GM13976 (cell line): ENCODE results near the gene KRTDAP.
A peak's percentile ranks its signal among the peaks of the same experiment; 100 is the strongest.
"Not testable (repeated sequence)": the region's sequence is repeated elsewhere in the genome, so short reads cannot be mapped to it uniquely, and the experiment has no call there.

ENCODE experiments used
- DNase-seq: peaks from one replicate; pipeline ENCODE4 v3.0.0; 2012; ENCODE audit warnings: low spot score
- in situ Hi-C: fragments of 300-500 bp; cut with MboI; formaldehyde crosslinking; loops from one replicate; pipeline ENCODE4 v1.12.0; 2022; ENCODE audit warnings: low sequenced_read_pairs, mixed read lengths, inconsistent platforms; ENCODE audit not compliant: unreplicated experiment
- TF ChIP-seq, protein P1 (sequence below): IDR thresholded peaks from 2 replicates; pipeline ENCODE4 v1.5.1; 2012; ENCODE audit warnings: borderline replicate concordance, mild to moderate bottlenecking; ENCODE audit not compliant: insufficient read depth; ENCODE audit errors: extremely low read depth, missing control alignments, control extremely low read depth

KRTDAP gene

DNA sequence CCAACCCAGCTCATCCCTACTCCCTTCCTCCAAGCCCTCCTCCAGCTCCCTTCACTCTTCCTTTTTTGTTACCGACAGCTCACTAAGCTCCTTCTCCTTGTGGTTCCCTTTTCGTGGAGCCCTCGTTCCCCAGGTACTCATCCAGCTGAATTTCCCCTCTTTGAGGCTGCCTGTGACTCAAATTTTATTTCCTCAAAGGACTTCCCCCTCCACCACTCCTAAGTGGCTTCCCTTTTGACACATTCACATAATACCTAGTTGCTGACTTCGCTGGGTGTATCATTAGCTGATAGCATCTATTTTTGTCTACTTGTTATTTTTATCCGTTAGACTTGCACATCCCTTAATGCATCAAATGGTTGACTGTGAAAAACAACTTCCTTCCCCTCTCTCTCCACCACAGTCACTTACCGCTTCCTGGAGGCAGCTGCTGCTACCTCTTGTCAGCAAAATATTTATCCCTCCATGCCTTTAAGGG is 27.7 kb downstream of the KRTDAP start:
- DNase-seq, result peak; percentile 79
- in situ Hi-C loops, result loop anchor here (10.0 kb wide), 1 partner anchor 108 kb away; the partner anchor contains the start of gene FFAR3
- TF ChIP-seq, protein P1, sequence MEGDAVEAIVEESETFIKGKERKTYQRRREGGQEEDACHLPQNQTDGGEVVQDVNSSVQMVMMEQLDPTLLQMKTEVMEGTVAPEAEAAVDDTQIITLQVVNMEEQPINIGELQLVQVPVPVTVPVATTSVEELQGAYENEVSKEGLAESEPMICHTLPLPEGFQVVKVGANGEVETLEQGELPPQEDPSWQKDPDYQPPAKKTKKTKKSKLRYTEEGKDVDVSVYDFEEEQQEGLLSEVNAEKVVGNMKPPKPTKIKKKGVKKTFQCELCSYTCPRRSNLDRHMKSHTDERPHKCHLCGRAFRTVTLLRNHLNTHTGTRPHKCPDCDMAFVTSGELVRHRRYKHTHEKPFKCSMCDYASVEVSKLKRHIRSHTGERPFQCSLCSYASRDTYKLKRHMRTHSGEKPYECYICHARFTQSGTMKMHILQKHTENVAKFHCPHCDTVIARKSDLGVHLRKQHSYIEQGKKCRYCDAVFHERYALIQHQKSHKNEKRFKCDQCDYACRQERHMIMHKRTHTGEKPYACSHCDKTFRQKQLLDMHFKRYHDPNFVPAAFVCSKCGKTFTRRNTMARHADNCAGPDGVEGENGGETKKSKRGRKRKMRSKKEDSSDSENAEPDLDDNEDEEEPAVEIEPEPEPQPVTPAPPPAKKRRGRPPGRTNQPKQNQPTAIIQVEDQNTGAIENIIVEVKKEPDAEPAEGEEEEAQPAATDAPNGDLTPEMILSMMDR, result peak; percentile 24

DNA sequence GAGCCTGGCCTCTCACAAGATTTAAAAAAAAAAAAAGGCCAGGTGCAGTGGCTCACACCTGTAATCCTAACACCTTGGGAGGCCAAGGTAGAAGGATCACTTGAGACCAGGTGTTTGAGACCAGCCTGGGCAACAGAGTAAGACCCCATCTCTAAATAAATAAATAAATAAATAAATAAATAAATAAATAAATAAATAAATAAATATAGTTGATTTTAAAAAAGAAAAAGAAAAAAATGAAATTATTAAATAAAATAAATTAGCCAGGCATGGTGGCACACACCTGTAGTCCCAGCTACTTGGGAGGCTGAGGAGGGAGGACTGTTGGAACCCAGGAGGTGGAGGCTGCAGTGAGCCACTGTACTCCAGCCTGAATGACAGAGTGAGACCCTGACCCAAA is 28.5 kb downstream of the KRTDAP start:
- in situ Hi-C loops, result loop anchor here (10.0 kb wide), 1 partner anchor 107 kb away; the partner anchor contains the start of gene FFAR3
- not testable (repeated sequence) for DNase-seq

DNA sequence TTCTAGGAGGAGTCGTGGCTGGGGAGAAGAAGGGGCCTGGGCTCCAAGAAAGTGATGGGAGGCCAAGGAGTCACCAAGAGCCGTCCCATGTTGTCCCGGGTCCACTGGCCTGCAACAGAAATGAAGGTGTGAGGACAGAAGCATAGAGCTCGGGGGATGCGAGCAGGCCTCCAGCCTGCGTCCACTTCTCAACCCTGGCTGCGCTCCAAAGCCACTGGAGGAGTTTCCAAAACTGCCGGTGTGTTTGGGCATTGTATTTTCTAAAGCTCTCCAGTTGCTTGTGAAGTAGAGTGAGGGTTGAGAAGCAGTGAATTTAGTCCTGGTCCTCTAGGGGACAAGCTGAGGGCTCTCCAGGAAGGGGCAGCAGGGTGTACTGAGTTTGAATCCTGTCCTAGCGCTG is 29.2 kb downstream of the KRTDAP start:
- no peak for DNase-seq
- in situ Hi-C loops, result loop anchor here (10.0 kb wide), 1 partner anchor 106 kb away; the partner anchor contains the start of gene FFAR3
- TF ChIP-seq, protein P1, result no peak

DNA sequence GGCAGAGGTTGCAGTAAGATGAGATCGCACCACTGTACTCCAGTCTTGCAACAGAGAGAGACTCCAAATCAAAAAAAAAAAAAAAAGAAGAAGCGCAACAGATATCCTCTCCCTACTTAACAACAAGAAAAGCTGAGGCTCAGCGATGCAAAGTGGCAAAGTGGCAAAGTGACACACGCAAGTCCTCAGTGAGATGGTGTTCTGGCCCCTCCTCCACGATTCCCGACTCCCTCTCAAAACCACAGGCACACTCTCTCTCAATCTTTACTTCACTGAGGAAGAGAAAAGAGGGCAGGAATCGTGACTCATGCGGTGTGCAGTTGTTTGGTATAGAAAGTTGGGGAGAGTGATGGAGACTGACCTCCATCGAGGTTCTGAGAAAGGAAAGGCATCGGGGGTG is 29.7 kb downstream of the KRTDAP start:
- in situ Hi-C loops, result loop anchor here (10.0 kb wide), 1 partner anchor 106 kb away; the partner anchor contains the start of gene FFAR3
- TF ChIP-seq, protein P1, result no peak
- no peak for DNase-seq

DNA sequence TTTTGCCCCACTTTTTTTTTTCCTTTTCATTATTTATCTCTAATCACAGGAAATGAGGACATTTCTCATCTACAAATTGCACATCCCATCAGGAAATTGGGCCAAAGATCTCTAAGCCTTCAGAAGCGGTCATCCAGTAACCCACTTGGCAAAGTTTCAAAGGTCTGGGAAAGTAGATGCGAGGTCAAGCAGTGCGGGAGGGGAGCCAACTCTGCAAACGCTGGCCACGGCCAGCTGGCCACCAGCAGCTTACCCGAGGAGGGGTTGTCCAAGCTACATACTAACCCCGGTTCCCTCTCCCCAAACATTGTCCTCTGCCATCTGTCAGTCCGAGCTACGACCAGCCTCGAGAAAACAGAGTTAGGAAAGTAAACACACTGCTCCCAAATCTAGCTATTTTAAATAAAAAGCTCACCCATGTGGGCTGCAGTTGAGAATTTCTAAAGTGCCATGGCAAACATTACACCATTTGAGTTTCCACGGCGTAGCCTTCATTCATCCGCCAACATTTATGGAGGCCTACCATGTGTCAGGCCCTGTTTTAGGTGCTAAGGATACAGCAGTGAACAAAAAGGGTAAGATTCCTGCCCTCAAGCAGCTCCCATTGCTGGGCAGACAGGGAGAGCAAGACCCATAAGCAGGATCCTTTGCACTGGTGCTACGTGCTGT is 30.7 kb downstream of the KRTDAP start:
- TF ChIP-seq, protein P1, result no peak
- no peak for DNase-seq
- in situ Hi-C loops, result loop anchor here (10.0 kb wide), 1 partner anchor 105 kb away; the partner anchor contains the start of gene FFAR3

DNA sequence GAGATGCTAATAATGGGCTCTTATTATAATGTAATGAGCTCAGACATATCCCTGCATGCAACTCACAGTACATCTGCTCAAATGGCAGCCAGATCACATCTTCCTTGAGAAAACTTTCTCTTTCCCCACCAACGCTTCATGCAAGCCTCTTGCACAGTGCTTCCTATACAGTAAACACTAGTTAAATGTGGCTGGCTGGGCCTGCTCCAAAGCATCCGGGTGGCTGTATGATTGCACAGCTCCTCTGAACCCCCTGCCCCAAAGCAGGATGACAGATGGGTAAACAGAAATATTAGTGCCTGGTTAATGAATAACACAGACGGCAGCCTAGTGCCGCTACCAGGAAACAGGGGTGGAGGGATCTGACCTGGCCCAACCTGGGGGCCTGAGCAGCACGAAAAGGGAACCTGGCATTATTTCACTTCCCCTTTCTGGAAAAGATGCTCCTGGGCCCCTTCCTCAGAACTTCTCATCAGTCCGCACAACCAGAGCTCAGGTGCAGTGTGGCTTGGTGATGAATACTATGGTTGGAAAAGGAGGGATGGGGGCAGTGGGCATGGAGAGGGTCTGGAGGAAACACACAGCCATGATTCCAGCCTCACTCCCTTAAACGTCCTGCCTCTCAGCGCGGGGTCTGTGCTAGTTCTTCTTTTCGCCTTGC is 31.4 kb downstream of the KRTDAP start:
- in situ Hi-C loops, result no loop called here
- TF ChIP-seq, protein P1, result no peak
- no peak for DNase-seq

DNA sequence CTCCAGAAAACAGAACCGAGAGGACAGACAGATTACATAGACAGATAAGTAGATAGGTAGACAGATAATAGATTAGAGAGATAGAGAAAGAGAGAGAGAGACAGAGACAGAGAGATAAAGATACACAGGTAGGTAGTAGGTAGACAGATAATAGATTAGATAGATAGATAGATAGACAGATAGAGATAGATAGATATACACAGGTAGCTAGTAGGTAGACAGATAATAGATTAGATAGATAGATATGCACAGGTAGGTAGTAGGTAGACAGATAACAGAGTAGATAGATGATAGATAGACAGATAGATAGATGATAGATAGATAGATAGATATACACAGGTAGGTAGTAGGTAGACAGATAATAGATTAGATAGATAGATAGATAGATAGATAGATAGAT is 32.1 kb downstream of the KRTDAP start:
- TF ChIP-seq, protein P1, result no peak
- no peak for DNase-seq
- in situ Hi-C loops, result no loop called here
